CD4-positive, alpha-beta T cell treated with Interleukin-15 for 1 hour (primary cell): ENCODE measurements around the gene DNAH14.

Experiments
- DNase-seq: peaks from one replicate; pipeline ENCODE4 v3.0.0-alpha.2; 2020

DNAH14 gene

GRCh38 chr1:225435487-225435886, 506.0 kb downstream of the DNAH14 start:
- DNase-seq, result no peak

DNA sequence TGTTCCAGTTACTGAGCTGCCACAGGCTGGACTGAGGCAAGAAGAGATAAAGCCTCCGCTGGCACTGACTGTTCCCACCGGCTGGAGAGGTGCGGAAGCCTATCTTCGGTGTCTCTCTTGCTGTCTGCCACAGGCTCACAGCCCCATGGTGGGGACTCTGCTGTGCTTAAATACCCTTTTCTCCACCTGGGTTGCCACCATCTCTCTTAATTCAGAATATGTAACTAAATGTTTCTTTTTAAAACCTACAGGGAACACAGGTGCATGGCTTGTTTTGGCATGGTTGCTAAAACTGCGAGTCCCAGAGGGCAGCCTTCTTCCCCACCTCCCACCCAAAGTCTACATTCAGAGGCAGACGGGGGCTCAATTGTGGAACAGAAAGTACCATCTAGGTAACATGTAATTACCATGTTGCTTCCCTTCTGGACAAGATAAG, 506.5 kb downstream of the DNAH14 start:
- no peak for DNase-seq

- DNase-seq, result no peak
Observed at GRCh38 chr1:225437710-225438437, 508.4 kb downstream of the DNAH14 start.

- DNase-seq, result no peak
Observed at GRCh38 chr1:225440380-225441221, 511.1 kb downstream of the DNAH14 start.

GRCh38 chr1:225441314-225442122, 512.0 kb downstream of the DNAH14 start:
- DNase-seq, result no peak

DNA sequence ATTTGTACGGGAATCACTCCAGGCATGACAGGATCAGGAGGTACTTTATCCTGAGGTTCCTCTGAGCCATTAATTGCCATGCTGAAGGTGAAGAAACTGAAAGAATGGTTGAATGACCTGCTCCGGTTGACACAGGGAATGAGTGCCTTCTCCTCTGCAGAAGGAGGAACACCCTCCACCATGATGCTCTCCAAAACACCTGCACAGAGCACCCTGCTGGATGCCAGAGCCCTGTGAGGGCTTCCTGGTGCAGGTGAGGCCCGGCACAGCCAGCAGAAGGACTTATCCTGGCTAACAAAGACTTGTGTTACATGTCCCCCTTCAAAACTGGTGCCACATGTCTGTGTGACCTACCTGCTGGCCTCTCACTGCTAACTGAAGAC, 512.6 kb downstream of the DNAH14 start:
- DNase-seq, result no peak

DNA sequence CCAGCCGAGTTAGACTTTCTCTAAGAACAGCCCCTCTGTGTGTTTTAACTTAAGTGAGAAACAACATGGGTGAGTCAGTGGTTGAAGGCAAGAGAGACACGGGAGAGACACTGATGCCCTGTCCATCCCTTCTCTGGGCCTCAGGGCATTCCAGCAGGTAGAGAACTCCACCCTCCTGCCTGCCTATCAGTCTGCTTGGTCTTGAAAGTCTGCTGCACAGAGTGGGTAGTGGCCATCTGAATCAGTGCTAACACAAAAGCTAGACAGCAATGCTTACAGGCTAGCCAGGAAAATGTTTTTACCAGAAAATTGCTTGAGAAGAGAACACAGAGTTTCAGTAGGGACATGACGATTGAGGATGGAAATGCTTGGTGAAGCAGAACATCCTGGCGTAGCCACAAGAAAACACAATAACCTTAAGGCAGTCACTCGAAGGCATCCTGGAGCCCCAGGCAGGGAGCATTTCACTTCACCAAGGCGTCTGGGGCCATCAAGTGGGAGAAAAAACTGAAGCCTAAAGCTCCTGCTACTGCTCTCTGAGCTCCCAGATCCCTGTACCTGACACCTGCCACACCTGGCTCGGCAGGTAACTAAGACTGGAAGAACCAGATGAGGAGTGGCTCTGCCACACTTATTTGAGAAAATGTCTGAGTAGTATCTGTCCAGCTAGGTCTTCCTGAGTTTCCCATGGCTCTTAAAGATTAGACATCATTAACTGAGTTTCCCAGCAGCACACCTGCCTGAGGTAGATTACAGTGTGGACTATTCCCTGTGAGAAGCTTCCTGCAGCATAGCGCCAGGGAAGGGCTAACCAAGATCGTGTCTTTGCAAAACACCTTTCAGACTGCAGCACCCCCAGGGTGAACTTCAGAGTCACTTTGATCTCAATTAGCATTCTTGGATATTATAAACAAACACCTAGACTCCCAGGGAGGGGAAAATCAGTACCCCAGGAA, 516.4 kb downstream of the DNAH14 start:
- DNase-seq, result no peak

DNA sequence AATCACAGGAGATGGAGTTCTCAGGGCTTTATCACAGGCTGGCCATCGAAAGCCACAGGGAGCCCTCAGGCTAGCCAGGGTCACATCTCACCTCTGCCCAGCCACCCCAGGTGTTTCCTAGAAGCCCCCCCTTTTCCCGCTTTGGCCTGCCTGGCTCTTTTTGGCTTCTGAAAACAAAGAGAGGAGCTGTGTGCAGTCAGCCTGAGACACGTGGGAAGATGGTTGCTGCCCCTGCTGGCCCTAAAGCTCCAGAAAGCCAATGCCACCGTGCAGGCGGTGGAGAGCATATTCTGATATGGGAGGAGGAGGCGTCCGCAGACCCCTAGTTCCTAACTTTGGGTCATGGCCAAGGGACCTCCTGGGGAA, 517.1 kb downstream of the DNAH14 start:
- no peak for DNase-seq

DNA sequence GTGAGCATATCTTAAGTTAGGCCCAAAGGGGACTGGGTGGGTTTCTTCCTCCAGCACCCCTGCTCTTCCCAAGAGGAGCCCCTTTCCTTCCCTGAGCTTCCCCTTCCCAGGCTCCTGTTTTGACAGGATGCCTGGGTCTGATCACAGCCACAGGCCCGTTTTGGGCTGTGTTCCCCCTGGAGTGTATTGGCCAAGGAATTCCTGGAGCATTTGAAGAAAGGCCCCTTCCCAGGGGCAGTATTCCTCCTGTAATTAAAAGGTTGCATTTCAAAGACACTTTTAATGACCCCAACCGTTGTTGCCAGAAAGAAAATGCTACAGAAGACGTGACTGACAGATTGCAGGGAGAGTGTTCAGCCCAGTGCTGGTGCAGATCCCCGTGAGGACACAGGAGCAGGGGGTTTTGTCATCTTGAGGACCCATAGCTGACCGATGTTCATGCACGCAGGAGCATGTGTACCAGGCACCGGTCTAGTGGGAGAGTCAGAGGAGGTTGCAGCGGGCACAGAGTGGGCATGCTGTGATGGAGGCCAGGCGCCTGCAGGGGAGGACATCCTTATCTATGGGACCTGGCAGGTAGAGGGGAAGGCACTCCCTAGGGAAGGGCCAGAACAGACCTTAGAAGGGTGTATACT, 517.6 kb downstream of the DNAH14 start:
- no peak for DNase-seq

- DNase-seq, result no peak
Observed at GRCh38 chr1:225447650-225448089, 518.2 kb downstream of the DNAH14 start.

- DNase-seq, result peak; percentile 1
Observed at GRCh38 chr1:225448146-225448805, 518.8 kb downstream of the DNAH14 start.
